ENCODE measurements around the gene ZBTB8A. TPM values are rescaled to one million over a fixed set of nuclear protein-coding genes. Genes with fewer than 3 reads are reported as not detected.

The ZBTB8A gene
- total RNA-seq, 1 experiment from 2014 or later: 3.5 TPM

GRCh38 chr1:32632829-32633228 lies 93.6 kb downstream of the ZBTB8A start:
- no peaks in the 10 kb centered on the region for H4K20me1 ChIP-seq (ENCODE audit: low read length)
- H3K9me2 ChIP-seq (replicated peaks; ENCODE audit: low read length): no peaks in the 10 kb centered on the region
- POLR2A ChIA-PET (ENCODE audit: unreplicated experiment): no interaction called here
- H3K4me2 ChIP-seq (ENCODE audit: low read length): no peak overlapping the region
- CTCF ChIA-PET: no interaction called here
- H3F3A ChIP-seq (ENCODE audit: low read length, unreplicated experiment): no peaks in the 10 kb centered on the region
- TF ChIP-seq EZH2phosphoT487 (IDR thresholded peaks at IDR 0.05; ENCODE audit: borderline replicate concordance, low read length) (no peak), EZH2 (IDR thresholded peaks at IDR 0.05; ENCODE audit: low read length, unreplicated experiment) (no peak), CTCF (conservative IDR thresholded peaks at IDR 0.05; ENCODE audit: low read depth, low read length) (no peak)
- DNase-seq (no peak), ATAC-seq (no peak)
- peaks cover 15% of the 10 kb centered on the region; the same call in 1 of the 2 replicates for H3K36me3 ChIP-seq (ENCODE audit: low read depth, low read length)
- intact Hi-C loops (cut with micrococcal nuclease): no loop called here
- H3K27me3 ChIP-seq (ENCODE audit: low read length): no peaks in the 10 kb centered on the region
- no peak overlapping the region for H2AFZ ChIP-seq (ENCODE audit: low read length)
- H3K9me3 ChIP-seq (ENCODE audit: low read length): no peaks in the 10 kb centered on the region
- H3K27ac ChIP-seq (ENCODE audit: low read length): no peak overlapping the region
- H3K9ac ChIP-seq (ENCODE audit: low read length): no peak overlapping the region
- H3K4me1 ChIP-seq (ENCODE audit: insufficient read depth, low read length): peaks cover 12% of the 10 kb centered on the region; the same call in 1 of the 2 replicates
- H3K4me3 ChIP-seq (ENCODE audit: low read length): no peak overlapping the region
- H3K79me2 ChIP-seq (ENCODE audit: low read length): peaks cover 29% of the 10 kb centered on the region
- no TSS peak for BruUV-seq (replicated peaks)

GRCh38 chr1:32635508-32636277 lies 96.5 kb downstream of the ZBTB8A start:
- no peak for TF ChIP-seq EZH2phosphoT487 (IDR thresholded peaks at IDR 0.05; ENCODE audit: borderline replicate concordance, low read length)
- no peak for TF ChIP-seq EZH2 (IDR thresholded peaks at IDR 0.05; ENCODE audit: low read length, unreplicated experiment)
- no peak for TF ChIP-seq CTCF (conservative IDR thresholded peaks at IDR 0.05; ENCODE audit: low read depth, low read length)
- Histone ChIP-seq H3K4me3 (ENCODE audit: low read length) (no peak overlapping the region), H3F3A (ENCODE audit: low read length, unreplicated experiment) (no peaks in the 10 kb centered on the region), H3K9me2 (replicated peaks; ENCODE audit: low read length) (no peaks in the 10 kb centered on the region), H3K27ac (ENCODE audit: low read length) (no peak overlapping the region), H3K36me3 (ENCODE audit: low read depth, low read length) (peaks cover 7% of the 10 kb centered on the region; the same call in 1 of the 2 replicates), H3K79me2 (ENCODE audit: low read length) (peaks cover 44% of the 10 kb centered on the region), H2AFZ (ENCODE audit: low read length) (no peak overlapping the region), H3K27me3 (ENCODE audit: low read length) (no peaks in the 10 kb centered on the region), H4K20me1 (ENCODE audit: low read length) (no peaks in the 10 kb centered on the region), H3K9me3 (ENCODE audit: low read length) (no peaks in the 10 kb centered on the region), H3K4me1 (ENCODE audit: insufficient read depth, low read length) (peaks cover 12% of the 10 kb centered on the region; the same call in 1 of the 2 replicates), H3K9ac (ENCODE audit: low read length) (no peak overlapping the region), H3K4me2 (ENCODE audit: low read length) (no peak overlapping the region)
- CTCF ChIA-PET: no interaction called here
- POLR2A ChIA-PET (ENCODE audit: unreplicated experiment): no interaction called here
- intact Hi-C loops (cut with micrococcal nuclease): no loop called here
- DNase-seq: no peak
- no TSS peak for BruUV-seq (replicated peaks)
- ATAC-seq: no peak
